SK-N-SH (cell line): Measurements from ENCODE around the gene DLGAP3.

ENCODE experiments used
- CHD2 ChIP-seq: fragments of 150-350 bp; IDR thresholded peaks from 2 replicates; pipeline ENCODE4 v1.6.1; 2018; ENCODE audit warnings: low read length; ENCODE audit not compliant: partially characterized antibody
- EP300 ChIP-seq, 2 experiments: IDR thresholded peaks; 2 replicates each; pipeline versions ENCODE4 v1.4.0 to v1.6.1; 2012; ENCODE audit warnings: borderline replicate concordance in 1 of 2, low read depth in 1 of 2, low read length in 1 of 2
- EZH2phosphoT487 ChIP-seq: fragments of 200-600 bp; sonication (generic); IDR thresholded peaks from 2 replicates; pipeline ENCODE4 v1.6.1; 2017; ENCODE audit warnings: low read depth, mixed run types, mild to moderate bottlenecking, antibody characterized with exemption, moderate library complexity, borderline replicate concordance
- POLR2AphosphoS5 ChIP-seq: IDR thresholded peaks from 2 replicates; pipeline ENCODE4 v1.6.1; 2012; ENCODE audit warnings: low read depth, low read length
- RXRA ChIP-seq: IDR thresholded peaks from 2 replicates; pipeline ENCODE4 v1.4.0; 2012; ENCODE audit warnings: low read depth, mild to moderate bottlenecking, borderline replicate concordance
- SIN3A ChIP-seq: IDR thresholded peaks from 2 replicates; pipeline ENCODE4 v1.6.1; 2012; ENCODE audit warnings: low read depth, mild to moderate bottlenecking, low read length, moderate library complexity, borderline replicate concordance
- SMC3 ChIP-seq: IDR thresholded peaks from 2 replicates; pipeline ENCODE4 v1.6.1; 2012; ENCODE audit warnings: low read depth, low read length, improper control_type of control experiment
- YY1 ChIP-seq: IDR thresholded peaks from 2 replicates; pipeline ENCODE4 v1.4.0; 2012; ENCODE audit warnings: low read depth, mild to moderate bottlenecking
- TF ChIP-seq, protein P1 (sequence below): fragments of 200-600 bp; sonication (generic); IDR thresholded peaks from 2 replicates; pipeline ENCODE4 v1.6.1; 2017; ENCODE audit warnings: antibody characterized with exemption, mild to moderate bottlenecking, moderate library complexity
- TF ChIP-seq, protein P2 (sequence below): IDR thresholded peaks from 2 replicates; pipeline ENCODE4 v1.4.0; 2012; ENCODE audit warnings: low read depth, borderline replicate concordance

DNA sequence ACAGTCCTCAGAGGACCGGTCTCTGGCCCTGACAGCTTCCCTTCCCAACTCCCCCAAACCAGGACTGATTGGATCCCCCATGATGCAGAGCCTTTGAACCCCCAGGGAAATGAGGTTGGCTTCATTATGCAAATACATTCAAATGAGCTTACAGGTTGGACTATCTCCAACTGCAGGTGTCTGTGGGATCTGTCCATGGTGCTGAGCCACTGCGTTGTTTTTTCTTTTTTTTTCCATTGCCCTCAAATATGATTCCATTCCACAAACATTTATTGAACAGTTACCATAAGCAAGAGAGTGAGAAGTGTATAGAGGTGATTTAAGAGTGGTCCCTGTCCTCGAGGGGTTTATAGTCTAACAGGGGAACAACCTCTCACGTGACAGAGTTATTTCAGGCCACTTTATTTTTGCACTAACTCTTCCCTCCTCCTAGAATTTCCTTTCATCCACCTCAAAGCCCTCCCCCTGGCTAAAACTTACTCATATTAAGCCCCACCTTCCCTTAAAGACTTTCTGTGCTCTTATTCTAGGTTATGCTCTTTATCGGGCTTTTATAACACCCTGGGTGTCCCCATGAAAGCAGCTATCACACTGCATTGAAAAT lies 21.9 kb downstream of the DLGAP3 start:
- TF ChIP-seq, protein P1, sequence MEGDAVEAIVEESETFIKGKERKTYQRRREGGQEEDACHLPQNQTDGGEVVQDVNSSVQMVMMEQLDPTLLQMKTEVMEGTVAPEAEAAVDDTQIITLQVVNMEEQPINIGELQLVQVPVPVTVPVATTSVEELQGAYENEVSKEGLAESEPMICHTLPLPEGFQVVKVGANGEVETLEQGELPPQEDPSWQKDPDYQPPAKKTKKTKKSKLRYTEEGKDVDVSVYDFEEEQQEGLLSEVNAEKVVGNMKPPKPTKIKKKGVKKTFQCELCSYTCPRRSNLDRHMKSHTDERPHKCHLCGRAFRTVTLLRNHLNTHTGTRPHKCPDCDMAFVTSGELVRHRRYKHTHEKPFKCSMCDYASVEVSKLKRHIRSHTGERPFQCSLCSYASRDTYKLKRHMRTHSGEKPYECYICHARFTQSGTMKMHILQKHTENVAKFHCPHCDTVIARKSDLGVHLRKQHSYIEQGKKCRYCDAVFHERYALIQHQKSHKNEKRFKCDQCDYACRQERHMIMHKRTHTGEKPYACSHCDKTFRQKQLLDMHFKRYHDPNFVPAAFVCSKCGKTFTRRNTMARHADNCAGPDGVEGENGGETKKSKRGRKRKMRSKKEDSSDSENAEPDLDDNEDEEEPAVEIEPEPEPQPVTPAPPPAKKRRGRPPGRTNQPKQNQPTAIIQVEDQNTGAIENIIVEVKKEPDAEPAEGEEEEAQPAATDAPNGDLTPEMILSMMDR: no peak
- TF ChIP-seq EZH2phosphoT487 (no peak), RXRA (no peak), CHD2 (no peak), SMC3 (no peak), EP300 (IDR thresholded peaks at IDR 0.05; ENCODE audit: borderline replicate concordance in 1 of 2, low read depth in 1 of 2, low read length in 1 of 2) (no peak), YY1 (no peak), SIN3A (no peak), POLR2AphosphoS5 (no peak)
- TF ChIP-seq, protein P2, sequence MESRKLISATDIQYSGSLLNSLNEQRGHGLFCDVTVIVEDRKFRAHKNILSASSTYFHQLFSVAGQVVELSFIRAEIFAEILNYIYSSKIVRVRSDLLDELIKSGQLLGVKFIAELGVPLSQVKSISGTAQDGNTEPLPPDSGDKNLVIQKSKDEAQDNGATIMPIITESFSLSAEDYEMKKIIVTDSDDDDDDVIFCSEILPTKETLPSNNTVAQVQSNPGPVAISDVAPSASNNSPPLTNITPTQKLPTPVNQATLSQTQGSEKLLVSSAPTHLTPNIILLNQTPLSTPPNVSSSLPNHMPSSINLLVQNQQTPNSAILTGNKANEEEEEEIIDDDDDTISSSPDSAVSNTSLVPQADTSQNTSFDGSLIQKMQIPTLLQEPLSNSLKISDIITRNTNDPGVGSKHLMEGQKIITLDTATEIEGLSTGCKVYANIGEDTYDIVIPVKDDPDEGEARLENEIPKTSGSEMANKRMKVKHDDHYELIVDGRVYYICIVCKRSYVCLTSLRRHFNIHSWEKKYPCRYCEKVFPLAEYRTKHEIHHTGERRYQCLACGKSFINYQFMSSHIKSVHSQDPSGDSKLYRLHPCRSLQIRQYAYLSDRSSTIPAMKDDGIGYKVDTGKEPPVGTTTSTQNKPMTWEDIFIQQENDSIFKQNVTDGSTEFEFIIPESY: no peak
